Neural cell (in vitro differentiated cells): ENCODE data around the gene LARGE1. TPM values are rescaled to one million over a fixed set of nuclear protein-coding genes. Genes with fewer than 3 reads are reported as not detected.

ENCODE experiments used
- H2AFZ ChIP-seq: fragments of 200-600, 300-800 bp; sonication (generic), shearing (Covaris generic); 2 replicates; pipeline ENCODE4 v1.6.0; 2014; ENCODE audit warnings: low read depth, mild to moderate bottlenecking, antibody characterized with exemption, low read length, moderate library complexity
- H3F3A ChIP-seq: fragments of 200-600 bp; shearing (Covaris generic); 2 replicates; pipeline ENCODE4 v1.6.1; 2016; ENCODE audit warnings: mild to moderate bottlenecking, moderate library complexity, mixed read lengths, antibody characterized with exemption, low read length; ENCODE audit not compliant: insufficient read depth, poor library complexity, severe bottlenecking
- H3K27ac ChIP-seq: fragments of 200-600, 300-800 bp; sonication (generic), shearing (Covaris generic); 2 replicates; pipeline ENCODE4 v1.5.1; 2014; ENCODE audit warnings: mild to moderate bottlenecking, low read length, moderate library complexity
- H3K27me3 ChIP-seq: fragments of 300-800, 200-600 bp; sonication (generic), shearing (Covaris generic); 2 replicates; pipeline ENCODE4 v1.6.0; 2014; ENCODE audit warnings: mild to moderate bottlenecking, low read depth, low read length, moderate library complexity; ENCODE audit not compliant: insufficient read depth
- H3K36me3 ChIP-seq: fragments of 300-800, 200-600 bp; sonication (generic), shearing (Covaris generic); 2 replicates; pipeline ENCODE4 v1.5.1; 2014; ENCODE audit warnings: mild to moderate bottlenecking, antibody characterized with exemption, low read length, moderate library complexity; ENCODE audit not compliant: insufficient read depth
- H3K4me2 ChIP-seq: fragments of 300-800, 200-600 bp; sonication (generic), shearing (Covaris generic); 2 replicates; pipeline ENCODE4 v1.6.0; 2014; ENCODE audit warnings: mild to moderate bottlenecking, low read length
- H3K4me3 ChIP-seq: fragments of 300-800, 200-600 bp; sonication (generic), shearing (Covaris generic); 2 replicates; pipeline ENCODE4 v1.5.1; 2014; ENCODE audit warnings: mild to moderate bottlenecking, low read length, moderate library complexity
- H3K79me2 ChIP-seq: fragments of 200-600 bp; shearing (Covaris generic); replicated peaks from 2 replicates; pipeline ENCODE4 v1.6.0; 2014; ENCODE audit warnings: mild to moderate bottlenecking, low read length, moderate library complexity; ENCODE audit not compliant: insufficient read depth
- H3K9ac ChIP-seq: fragments of 300-800, 200-600 bp; sonication (generic), shearing (Covaris generic); 2 replicates; pipeline ENCODE4 v1.6.1; 2016; ENCODE audit warnings: mild to moderate bottlenecking, low read length, mixed read lengths
- H3K9me2 ChIP-seq: fragments of 200-600 bp; shearing (Covaris generic); 2 replicates; pipeline ENCODE4 v1.6.1; 2016; ENCODE audit warnings: mild to moderate bottlenecking, low read length, mixed read lengths; ENCODE audit not compliant: insufficient read depth
- H3K9me3 ChIP-seq: fragments of 200-600, 300-800 bp; sonication (generic), shearing (Covaris generic); 2 replicates; pipeline ENCODE4 v1.6.1; 2016; ENCODE audit warnings: mild to moderate bottlenecking, mixed run types, low read length, moderate library complexity, mixed read lengths
- H4K20me1 ChIP-seq: fragments of 200-600 bp; shearing (Covaris generic); 2 replicates; pipeline ENCODE4 v1.6.1; 2016; ENCODE audit warnings: mild to moderate bottlenecking, mixed run types; ENCODE audit not compliant: insufficient read depth
- EP300 ChIP-seq: fragments of 450-650 bp; conservative IDR thresholded peaks from 2 replicates; pipeline ENCODE4 v1.6.1; 2014; ENCODE audit warnings: antibody characterized with exemption, mild to moderate bottlenecking, moderate library complexity; ENCODE audit not compliant: poor library complexity, severe bottlenecking
- EZH2 ChIP-seq: fragments of 200-600, 300-800 bp; shearing (Covaris generic), sonication (generic); IDR thresholded peaks from 2 replicates; pipeline ENCODE4 v1.6.1; 2014; ENCODE audit warnings: antibody characterized with exemption, low read length, borderline replicate concordance, mild to moderate bottlenecking; ENCODE audit not compliant: insufficient read depth, poor library complexity, severe bottlenecking
- MXI1 ChIP-seq: fragments of 450-650 bp; conservative IDR thresholded peaks from 2 replicates; pipeline ENCODE4 v1.6.1; 2014; ENCODE audit warnings: antibody characterized with exemption, mild to moderate bottlenecking; ENCODE audit not compliant: poor library complexity, severe bottlenecking
- POLR2AphosphoS5 ChIP-seq: IDR thresholded peaks from 2 replicates; pipeline ENCODE4 v1.6.1; 2012
- RAD21 ChIP-seq: fragments of 450-650 bp; conservative IDR thresholded peaks from 2 replicates; pipeline ENCODE4 v1.6.1; 2014; ENCODE audit warnings: antibody characterized with exemption, mild to moderate bottlenecking, moderate library complexity
- SMC3 ChIP-seq: fragments of 450-650 bp; conservative IDR thresholded peaks from 2 replicates; pipeline ENCODE4 v1.6.1; 2014; ENCODE audit warnings: antibody characterized with exemption, mild to moderate bottlenecking, moderate library complexity; ENCODE audit not compliant: poor library complexity
- TAF1 ChIP-seq: IDR thresholded peaks from 2 replicates; pipeline ENCODE4 v1.6.1; 2012; ENCODE audit warnings: low read depth
- polyA plus RNA-seq: library from polyadenylated mRNA; depleted of rRNA; stranded (reverse); fragments of >200 nt; gene quantifications from 2 replicates; pipeline ENCODE4 v1.2.3, GENCODE V29; 2014
- TF ChIP-seq, protein P1 (sequence below): IDR thresholded peaks from 2 replicates; pipeline ENCODE4 v1.6.1; 2012; ENCODE audit warnings: borderline replicate concordance
- TF ChIP-seq, protein P2 (sequence below): fragments of 450-650 bp; IDR thresholded peaks from 2 replicates; pipeline ENCODE4 v1.5.1; 2014; ENCODE audit warnings: antibody characterized with exemption, mild to moderate bottlenecking, moderate library complexity; ENCODE audit not compliant: poor library complexity, severe bottlenecking

LARGE1 gene
- polyA plus RNA-seq, 1 donor from 2014 or later, result 27.5 TPM

DNA sequence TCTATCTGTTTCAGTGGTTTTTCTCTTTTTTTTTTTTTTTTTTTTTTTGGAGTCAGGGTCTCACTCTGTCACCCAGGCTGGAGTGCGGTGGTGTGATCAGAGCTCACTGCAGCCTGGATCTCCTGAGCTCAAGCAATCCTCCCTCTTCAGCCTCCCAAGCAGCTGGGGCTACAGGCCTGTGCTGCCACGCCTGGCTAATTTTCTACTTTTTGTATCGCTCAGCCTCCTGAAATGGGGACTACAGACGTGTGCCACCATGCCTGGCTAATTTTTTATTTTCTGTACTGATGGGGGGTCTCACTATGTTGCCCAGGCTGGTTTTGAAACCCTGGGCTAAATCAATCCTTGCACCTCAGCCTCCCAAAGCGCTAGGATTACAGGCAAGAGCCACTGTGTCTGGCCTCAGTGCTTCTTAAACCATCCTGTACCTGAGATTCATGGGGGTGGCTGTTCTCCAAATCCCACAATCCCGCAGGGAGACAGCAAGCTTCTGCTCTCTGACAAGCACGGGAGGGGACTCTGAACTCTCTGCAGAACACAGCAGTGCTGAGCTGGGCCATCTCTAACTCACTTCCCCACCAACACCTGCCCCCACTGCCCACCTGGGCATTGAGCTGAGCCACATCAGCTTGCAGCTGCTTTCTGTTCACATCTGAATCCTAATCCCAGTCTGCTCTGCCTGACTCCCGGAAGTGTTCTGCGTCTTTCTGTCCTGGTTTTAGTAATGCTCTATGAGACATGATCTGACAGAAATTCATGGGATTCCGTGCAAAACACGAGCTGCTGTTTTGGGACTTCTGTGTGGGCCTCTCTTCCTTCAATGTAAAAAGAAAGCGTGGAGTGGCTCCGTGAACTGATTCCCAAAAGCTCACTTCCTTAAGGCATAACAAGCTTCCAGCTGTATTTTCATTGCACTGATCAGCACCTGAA lies 400.0 kb downstream of the LARGE1 start:
- Histone ChIP-seq H3K9me3 (no peaks in the 10 kb centered on the region), H3K4me3 (no peak overlapping the region), H3K36me3 (no peaks in the 10 kb centered on the region), H3K79me2 (no peaks in the 10 kb centered on the region), H2AFZ (no peak overlapping the region), H3K27me3 (no peaks in the 10 kb centered on the region), H3K4me2 (no peak overlapping the region), H3K9ac (no peak overlapping the region), H3K9me2 (no peaks in the 10 kb centered on the region), H3F3A (no peaks in the 10 kb centered on the region), H3K27ac (no peak overlapping the region), H4K20me1 (no peaks in the 10 kb centered on the region)
- TF ChIP-seq, protein P1, sequence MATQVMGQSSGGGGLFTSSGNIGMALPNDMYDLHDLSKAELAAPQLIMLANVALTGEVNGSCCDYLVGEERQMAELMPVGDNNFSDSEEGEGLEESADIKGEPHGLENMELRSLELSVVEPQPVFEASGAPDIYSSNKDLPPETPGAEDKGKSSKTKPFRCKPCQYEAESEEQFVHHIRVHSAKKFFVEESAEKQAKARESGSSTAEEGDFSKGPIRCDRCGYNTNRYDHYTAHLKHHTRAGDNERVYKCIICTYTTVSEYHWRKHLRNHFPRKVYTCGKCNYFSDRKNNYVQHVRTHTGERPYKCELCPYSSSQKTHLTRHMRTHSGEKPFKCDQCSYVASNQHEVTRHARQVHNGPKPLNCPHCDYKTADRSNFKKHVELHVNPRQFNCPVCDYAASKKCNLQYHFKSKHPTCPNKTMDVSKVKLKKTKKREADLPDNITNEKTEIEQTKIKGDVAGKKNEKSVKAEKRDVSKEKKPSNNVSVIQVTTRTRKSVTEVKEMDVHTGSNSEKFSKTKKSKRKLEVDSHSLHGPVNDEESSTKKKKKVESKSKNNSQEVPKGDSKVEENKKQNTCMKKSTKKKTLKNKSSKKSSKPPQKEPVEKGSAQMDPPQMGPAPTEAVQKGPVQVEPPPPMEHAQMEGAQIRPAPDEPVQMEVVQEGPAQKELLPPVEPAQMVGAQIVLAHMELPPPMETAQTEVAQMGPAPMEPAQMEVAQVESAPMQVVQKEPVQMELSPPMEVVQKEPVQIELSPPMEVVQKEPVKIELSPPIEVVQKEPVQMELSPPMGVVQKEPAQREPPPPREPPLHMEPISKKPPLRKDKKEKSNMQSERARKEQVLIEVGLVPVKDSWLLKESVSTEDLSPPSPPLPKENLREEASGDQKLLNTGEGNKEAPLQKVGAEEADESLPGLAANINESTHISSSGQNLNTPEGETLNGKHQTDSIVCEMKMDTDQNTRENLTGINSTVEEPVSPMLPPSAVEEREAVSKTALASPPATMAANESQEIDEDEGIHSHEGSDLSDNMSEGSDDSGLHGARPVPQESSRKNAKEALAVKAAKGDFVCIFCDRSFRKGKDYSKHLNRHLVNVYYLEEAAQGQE, result no peak
- TF ChIP-seq EZH2 (no peak), TAF1 (no peak), RAD21 (no peak), POLR2AphosphoS5 (no peak)

DNA sequence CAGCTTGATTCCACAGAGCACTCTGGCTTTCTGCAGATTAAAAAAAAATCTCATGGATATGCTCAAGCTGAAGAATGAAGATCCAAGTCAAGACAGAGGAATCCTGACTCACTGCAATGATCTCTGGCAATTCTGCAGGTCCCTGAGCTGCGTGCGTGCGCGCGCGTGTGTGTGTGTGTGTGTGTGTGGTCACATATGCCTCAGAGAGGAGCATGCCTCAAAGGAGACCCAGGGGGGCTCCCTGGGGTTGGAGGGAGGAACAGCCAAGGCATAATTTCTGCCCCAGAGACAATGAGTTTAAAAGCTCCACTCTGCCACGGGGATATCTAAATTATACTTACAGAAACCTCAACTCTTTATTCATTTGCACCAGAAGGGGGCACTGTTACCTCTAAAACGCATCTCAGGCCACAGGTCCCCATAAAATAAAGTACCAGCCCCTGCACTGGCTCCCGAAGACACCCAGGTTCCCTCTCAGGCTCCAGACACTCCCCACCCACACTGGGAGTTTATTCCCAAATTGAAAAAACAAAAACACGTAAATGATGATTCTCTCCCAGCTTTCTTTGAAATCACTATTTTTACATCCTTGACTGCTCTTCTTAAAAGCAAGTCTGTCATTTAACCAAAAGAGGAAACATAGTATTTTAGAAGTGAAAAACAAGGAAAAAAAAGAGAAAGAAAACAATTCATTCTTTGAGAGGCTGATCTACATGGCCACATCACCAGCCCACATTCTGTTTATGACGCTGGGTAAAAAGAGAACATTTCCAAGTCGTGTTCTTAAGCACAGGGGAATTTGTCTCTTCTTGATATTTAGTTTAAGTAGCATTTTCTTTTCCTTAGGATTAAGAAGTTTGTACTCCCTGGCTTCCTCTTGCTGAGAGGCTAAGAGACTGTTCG lies 401.0 kb downstream of the LARGE1 start:
- Histone ChIP-seq H3K9me2 (no peaks in the 10 kb centered on the region), H3F3A (no peaks in the 10 kb centered on the region), H3K4me3 (no peak overlapping the region), H2AFZ (no peak overlapping the region), H3K9ac (no peak overlapping the region), H3K27ac (no peak overlapping the region), H3K36me3 (no peaks in the 10 kb centered on the region), H3K79me2 (no peaks in the 10 kb centered on the region), H3K27me3 (no peaks in the 10 kb centered on the region), H4K20me1 (no peaks in the 10 kb centered on the region), H3K4me2 (no peak overlapping the region), H3K9me3 (no peaks in the 10 kb centered on the region)
- TF ChIP-seq EZH2, result no peak
- TF ChIP-seq, protein P2, sequence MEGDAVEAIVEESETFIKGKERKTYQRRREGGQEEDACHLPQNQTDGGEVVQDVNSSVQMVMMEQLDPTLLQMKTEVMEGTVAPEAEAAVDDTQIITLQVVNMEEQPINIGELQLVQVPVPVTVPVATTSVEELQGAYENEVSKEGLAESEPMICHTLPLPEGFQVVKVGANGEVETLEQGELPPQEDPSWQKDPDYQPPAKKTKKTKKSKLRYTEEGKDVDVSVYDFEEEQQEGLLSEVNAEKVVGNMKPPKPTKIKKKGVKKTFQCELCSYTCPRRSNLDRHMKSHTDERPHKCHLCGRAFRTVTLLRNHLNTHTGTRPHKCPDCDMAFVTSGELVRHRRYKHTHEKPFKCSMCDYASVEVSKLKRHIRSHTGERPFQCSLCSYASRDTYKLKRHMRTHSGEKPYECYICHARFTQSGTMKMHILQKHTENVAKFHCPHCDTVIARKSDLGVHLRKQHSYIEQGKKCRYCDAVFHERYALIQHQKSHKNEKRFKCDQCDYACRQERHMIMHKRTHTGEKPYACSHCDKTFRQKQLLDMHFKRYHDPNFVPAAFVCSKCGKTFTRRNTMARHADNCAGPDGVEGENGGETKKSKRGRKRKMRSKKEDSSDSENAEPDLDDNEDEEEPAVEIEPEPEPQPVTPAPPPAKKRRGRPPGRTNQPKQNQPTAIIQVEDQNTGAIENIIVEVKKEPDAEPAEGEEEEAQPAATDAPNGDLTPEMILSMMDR, result peak; percentile 88
- peak; percentile 94 for TF ChIP-seq SMC3
- peak; percentile 25 for TF ChIP-seq MXI1
- TF ChIP-seq, protein P1, result no peak
- TF ChIP-seq TAF1, result no peak
- peak; percentile 94 for TF ChIP-seq RAD21
- no peak for TF ChIP-seq POLR2AphosphoS5
- no peak for TF ChIP-seq EP300
